Measurements from ENCODE around the gene HOXA9. TPM values are rescaled to one million over a fixed set of nuclear protein-coding genes. Genes with fewer than 3 reads are reported as not detected.

The HOXA9 gene
- total RNA-seq, 1 donor from 2014 or later, result not detected

DNA sequence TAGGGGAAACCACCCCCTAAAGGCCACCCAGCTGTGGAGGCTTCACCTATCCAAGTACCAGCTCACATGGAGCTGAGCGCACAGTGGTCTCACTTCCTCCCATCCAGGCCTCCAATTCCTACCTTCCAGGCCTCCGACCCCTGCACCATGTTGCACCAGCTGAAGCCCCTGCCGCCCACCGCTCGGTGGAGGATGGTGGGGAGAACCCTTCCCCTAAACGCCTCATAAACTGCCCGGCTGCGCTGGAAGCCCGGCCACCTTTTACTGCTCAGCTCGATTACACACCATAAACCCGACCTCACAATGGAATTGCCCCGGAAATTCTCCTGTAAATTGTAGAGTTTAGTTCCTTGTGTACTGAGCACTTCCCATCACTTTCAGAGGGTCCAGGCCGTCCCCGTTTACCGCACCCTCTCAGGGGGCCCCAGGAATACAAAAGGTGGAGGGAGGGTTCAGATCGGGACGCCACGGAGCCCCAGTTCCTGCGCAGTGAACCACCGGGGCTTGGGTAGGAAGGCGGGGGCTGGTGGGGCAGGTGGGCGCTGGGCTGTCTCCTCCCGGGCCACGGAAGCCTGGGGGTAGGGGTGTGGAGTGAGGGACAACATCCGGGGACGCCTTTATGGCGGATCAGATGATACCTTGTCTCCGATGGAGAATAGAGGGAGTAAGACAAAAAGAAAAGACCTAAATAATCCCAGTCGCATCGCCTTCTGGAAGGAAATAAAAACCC is 7.5 kb downstream of the HOXA9 start:
- H3K27me3 ChIP-seq (ENCODE audit: control insufficient read depth, insufficient read depth, low read length), result peaks cover 79% of the 10 kb centered on the region
- no peaks in the 10 kb centered on the region for H3K36me3 ChIP-seq (ENCODE audit: control insufficient read depth, insufficient read depth, low read length)
- no peak overlapping the region for H3K4me3 ChIP-seq (ENCODE audit: low read depth, low read length)
- FAIRE-seq (no peak), DNase-seq (ENCODE audit: low read depth) (no peak)
- TF ChIP-seq, protein P1, sequence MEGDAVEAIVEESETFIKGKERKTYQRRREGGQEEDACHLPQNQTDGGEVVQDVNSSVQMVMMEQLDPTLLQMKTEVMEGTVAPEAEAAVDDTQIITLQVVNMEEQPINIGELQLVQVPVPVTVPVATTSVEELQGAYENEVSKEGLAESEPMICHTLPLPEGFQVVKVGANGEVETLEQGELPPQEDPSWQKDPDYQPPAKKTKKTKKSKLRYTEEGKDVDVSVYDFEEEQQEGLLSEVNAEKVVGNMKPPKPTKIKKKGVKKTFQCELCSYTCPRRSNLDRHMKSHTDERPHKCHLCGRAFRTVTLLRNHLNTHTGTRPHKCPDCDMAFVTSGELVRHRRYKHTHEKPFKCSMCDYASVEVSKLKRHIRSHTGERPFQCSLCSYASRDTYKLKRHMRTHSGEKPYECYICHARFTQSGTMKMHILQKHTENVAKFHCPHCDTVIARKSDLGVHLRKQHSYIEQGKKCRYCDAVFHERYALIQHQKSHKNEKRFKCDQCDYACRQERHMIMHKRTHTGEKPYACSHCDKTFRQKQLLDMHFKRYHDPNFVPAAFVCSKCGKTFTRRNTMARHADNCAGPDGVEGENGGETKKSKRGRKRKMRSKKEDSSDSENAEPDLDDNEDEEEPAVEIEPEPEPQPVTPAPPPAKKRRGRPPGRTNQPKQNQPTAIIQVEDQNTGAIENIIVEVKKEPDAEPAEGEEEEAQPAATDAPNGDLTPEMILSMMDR (IDR thresholded peaks at IDR 0.05; ENCODE audit: insufficient read depth, low read length, severe bottlenecking), result no peak

DNA sequence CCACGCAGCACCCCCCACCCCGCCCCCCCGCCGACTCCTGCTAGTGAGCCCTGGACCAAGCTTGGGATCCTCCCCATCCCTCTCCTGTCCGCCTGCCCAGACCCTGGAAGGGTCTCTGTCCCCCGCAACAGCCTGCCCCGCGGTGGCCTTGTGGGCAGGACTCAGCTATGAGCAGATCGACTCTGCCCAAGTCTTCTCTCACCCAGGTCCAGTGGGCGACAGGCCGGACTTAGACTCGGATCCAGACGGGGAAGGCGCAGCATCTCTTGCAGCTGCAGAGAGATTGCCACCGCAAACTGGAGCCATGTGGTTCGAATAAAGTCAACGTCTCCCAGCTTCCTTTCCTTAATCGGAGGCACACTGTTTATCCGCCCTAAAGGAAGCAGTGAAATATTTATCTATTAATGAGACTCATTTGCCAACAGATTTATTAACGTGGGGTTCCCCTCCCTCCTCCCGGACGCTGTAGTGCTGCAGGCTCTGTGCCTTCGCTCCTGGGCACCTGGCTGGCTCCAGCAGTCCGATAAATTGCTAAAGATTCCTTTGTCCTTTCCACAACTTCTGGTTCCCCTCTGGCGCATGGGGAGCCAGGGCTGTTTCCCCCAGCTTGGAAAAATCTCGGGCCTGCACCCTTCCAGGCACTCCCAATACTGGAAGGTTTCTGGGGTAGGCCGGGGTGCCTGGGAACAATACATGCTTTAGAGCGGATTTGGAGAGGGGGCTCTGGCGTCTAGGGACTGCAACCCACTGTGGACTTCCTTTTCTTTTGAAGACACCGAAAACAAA is 8.2 kb downstream of the HOXA9 start:
- H3K4me3 ChIP-seq (ENCODE audit: low read depth, low read length), result no peak overlapping the region
- peaks cover 87% of the 10 kb centered on the region for H3K27me3 ChIP-seq (ENCODE audit: control insufficient read depth, insufficient read depth, low read length)
- FAIRE-seq, result no peak
- TF ChIP-seq, protein P1 (IDR thresholded peaks at IDR 0.05; ENCODE audit: insufficient read depth, low read length, severe bottlenecking), result no peak
- H3K36me3 ChIP-seq (ENCODE audit: control insufficient read depth, insufficient read depth, low read length), result no peaks in the 10 kb centered on the region
- DNase-seq (ENCODE audit: low read depth), result no peak

DNA sequence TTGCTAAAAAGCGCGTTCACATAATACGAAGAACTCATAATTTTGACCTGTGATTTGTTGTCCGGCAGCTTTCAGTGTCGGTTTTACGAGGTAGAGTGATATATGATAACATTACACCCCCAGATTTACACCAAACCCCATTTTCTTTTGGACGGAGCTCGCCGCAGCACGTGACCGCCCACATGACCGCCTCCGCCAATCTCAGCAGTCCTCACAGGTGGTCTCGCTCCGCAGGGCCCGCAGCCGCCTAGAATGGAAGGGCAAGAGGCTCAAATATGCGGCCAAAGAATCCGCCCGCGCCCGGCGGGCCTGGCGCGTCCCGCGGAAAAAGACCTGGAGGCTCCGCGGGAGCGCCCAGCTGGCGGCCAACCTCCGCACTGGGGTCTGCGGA is 8.8 kb downstream of the HOXA9 start, which contains the start of gene HOXA7:
TSS of gene HOXA7 (minus strand) at position 168 of the 391 bp plus-strand sequence. CDS start at position 38, 130 bp downstream.
- no peak for DNase-seq (ENCODE audit: low read depth)
- Histone ChIP-seq H3K27me3 (ENCODE audit: control insufficient read depth, insufficient read depth, low read length) (peaks cover 88% of the 10 kb centered on the region), H3K4me3 (ENCODE audit: low read depth, low read length) (no peak within 1 kb of the TSS), H3K36me3 (ENCODE audit: control insufficient read depth, insufficient read depth, low read length) (no peaks in the 10 kb centered on the region)
- no peak for FAIRE-seq
- TF ChIP-seq, protein P1 (IDR thresholded peaks at IDR 0.05; ENCODE audit: insufficient read depth, low read length, severe bottlenecking), result no peak

DNA sequence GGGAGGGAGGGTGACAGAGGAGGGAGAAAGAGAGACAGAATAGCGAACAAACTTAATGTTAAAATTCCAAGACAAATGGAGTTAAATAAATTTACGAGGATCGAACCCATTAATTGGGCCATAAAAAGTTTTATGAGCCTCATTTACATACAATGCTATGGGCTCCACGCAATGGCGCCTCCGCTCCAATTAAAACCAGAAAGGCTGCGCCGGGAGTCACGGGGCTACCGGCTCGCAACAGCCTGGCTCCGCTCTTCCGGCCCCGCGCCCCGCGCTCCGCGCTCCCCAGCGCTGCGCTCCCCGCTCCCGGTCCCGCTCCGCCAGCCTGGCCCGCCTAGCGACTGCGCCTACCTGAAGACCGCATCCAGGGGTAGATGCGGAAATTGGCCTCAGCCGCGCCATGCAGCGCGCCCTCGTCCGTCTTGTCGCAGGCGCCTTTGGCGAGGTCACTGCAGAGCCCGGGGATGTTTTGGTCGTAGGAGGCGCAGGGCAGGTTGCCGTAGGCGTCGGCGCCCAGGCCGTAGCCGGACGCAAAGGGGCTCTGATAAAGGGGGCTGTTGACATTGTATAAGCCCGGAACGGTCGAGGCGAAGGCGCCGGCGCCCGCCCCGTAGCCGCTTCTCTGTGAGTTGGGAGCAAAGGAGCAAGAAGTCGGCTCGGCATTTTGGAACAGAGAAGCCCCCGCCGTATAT is 9.4 kb downstream of the HOXA9 start:
- Histone ChIP-seq H3K4me3 (ENCODE audit: low read depth, low read length) (no peak overlapping the region), H3K36me3 (ENCODE audit: control insufficient read depth, insufficient read depth, low read length) (no peaks in the 10 kb centered on the region), H3K27me3 (ENCODE audit: control insufficient read depth, insufficient read depth, low read length) (peaks cover 92% of the 10 kb centered on the region)
- no peak for DNase-seq (ENCODE audit: low read depth)
- TF ChIP-seq, protein P1 (IDR thresholded peaks at IDR 0.05; ENCODE audit: insufficient read depth, low read length, severe bottlenecking), result no peak
- no peak for FAIRE-seq

DNA sequence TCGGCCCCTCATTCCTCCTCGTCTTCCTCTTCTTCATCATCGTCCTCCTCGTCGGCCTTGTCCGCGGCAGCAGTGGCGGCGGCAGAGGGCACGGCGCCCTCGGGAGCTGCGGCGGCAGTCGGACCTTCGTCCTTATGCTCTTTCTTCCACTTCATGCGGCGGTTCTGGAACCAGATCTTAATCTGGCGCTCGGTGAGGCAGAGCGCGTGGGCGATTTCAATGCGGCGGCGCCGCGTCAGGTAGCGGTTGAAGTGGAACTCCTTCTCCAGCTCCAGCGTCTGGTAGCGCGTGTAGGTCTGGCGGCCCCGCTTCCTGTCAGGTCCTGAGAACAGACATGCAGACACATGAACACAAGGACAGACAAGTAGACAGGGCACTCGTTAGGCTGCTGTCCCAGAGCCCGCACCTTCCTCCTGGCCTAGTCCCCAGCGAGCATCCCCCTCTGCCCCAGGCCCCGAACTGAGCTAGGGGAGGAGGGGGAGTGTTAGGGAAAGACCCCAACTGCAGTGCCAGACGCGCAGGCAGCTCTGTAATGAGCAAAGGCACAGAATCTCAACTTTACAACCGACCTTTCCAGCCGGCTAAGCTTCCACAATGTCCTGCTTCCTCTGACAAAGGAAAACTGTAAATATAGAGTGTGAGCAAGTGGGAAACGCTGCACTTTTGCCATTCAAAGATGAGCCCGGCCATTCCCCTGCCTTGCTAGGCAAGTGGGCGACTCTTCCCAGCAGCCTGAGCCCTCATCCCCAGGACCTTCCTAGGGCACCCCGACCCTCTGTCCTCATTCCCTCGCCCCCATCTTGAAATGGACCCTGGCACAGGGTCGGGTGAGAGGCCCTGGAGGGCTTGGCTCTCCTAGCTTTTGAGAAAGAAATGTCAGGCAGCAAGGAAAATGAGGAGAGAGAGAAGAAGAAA is 10.2 kb downstream of the HOXA9 start:
- FAIRE-seq (no peak), DNase-seq (ENCODE audit: low read depth) (peak; percentile 31)
- Histone ChIP-seq H3K27me3 (ENCODE audit: control insufficient read depth, insufficient read depth, low read length) (peaks cover 93% of the 10 kb centered on the region), H3K4me3 (ENCODE audit: low read depth, low read length) (no peak overlapping the region), H3K36me3 (ENCODE audit: control insufficient read depth, insufficient read depth, low read length) (no peaks in the 10 kb centered on the region)
- TF ChIP-seq, protein P1 (IDR thresholded peaks at IDR 0.05; ENCODE audit: insufficient read depth, low read length, severe bottlenecking), result no peak

Data from bronchial epithelial cell (primary cell).